RWPE1 (cell line): ENCODE measurements around the gene SHISA4.

Experiments used
- CTCF ChIA-PET: fragments of 350-600 bp; sonication (Branson Sonifier 250); formaldehyde crosslinking; extraction: SDS; loops from one replicate; lab custom pipeline; 2021; lab: Yijun Ruan, JAX
- POLR2A ChIA-PET: fragments of 400-600 bp; formaldehyde crosslinking; extraction: SDS; loops from one replicate; lab custom pipeline; 2020; ENCODE audit warnings: antibody characterized with exemption; ENCODE audit not compliant: low non-redundant PET; lab: Yijun Ruan, JAX
- DNase-seq: peaks from one replicate; pipeline ENCODE4 v3.0.0; 2012; ENCODE audit warnings: low spot score
- H3K27ac ChIP-seq: fragments of 450-650 bp; 2 replicates; pipeline ENCODE4 v1.5.1; 2017
- TF ChIP-seq, protein P1 (sequence below): fragments of 450-650 bp; conservative IDR thresholded peaks from 2 replicates; pipeline ENCODE4 v1.5.1; 2017; ENCODE audit warnings: low read depth, mild to moderate bottlenecking

The SHISA4 gene

DNA sequence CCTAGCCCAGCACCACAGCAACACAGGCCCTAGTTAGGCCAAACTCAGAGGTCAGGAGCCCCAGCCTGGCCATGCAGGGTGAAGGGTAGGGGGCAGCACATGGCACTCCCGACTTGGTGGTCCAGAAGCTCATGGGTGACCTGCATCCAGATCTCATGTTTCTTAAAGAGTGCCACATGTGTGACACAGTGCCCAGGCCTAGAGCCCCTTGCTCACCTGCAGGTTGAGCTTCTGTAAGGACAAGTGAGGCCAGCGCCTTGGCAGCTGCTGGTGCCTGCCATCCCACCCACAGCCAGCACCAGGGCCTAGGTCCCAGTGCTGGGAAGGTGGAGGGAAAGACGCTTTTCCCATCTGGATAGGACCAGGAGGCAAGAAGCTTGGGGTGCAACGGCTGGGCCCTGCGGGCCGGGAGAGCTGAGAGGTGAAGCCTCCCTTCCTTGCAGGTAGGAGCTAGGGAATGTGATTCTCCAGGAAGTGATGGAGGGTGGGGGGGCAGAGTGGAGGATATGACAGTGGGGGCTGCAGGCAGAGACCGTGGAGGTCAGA, 6.5 kb downstream of the SHISA4 start:
- TF ChIP-seq, protein P1, sequence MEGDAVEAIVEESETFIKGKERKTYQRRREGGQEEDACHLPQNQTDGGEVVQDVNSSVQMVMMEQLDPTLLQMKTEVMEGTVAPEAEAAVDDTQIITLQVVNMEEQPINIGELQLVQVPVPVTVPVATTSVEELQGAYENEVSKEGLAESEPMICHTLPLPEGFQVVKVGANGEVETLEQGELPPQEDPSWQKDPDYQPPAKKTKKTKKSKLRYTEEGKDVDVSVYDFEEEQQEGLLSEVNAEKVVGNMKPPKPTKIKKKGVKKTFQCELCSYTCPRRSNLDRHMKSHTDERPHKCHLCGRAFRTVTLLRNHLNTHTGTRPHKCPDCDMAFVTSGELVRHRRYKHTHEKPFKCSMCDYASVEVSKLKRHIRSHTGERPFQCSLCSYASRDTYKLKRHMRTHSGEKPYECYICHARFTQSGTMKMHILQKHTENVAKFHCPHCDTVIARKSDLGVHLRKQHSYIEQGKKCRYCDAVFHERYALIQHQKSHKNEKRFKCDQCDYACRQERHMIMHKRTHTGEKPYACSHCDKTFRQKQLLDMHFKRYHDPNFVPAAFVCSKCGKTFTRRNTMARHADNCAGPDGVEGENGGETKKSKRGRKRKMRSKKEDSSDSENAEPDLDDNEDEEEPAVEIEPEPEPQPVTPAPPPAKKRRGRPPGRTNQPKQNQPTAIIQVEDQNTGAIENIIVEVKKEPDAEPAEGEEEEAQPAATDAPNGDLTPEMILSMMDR = no peak
- CTCF ChIA-PET = interaction anchor here (0.5 to 9.3 kb wide), 51 partner anchors 9 to 1321 kb away, joined by 3 to 162 read pairs (median 5); partner anchors contain the start of genes ELF3, LMOD1 and RNPEP

DNA sequence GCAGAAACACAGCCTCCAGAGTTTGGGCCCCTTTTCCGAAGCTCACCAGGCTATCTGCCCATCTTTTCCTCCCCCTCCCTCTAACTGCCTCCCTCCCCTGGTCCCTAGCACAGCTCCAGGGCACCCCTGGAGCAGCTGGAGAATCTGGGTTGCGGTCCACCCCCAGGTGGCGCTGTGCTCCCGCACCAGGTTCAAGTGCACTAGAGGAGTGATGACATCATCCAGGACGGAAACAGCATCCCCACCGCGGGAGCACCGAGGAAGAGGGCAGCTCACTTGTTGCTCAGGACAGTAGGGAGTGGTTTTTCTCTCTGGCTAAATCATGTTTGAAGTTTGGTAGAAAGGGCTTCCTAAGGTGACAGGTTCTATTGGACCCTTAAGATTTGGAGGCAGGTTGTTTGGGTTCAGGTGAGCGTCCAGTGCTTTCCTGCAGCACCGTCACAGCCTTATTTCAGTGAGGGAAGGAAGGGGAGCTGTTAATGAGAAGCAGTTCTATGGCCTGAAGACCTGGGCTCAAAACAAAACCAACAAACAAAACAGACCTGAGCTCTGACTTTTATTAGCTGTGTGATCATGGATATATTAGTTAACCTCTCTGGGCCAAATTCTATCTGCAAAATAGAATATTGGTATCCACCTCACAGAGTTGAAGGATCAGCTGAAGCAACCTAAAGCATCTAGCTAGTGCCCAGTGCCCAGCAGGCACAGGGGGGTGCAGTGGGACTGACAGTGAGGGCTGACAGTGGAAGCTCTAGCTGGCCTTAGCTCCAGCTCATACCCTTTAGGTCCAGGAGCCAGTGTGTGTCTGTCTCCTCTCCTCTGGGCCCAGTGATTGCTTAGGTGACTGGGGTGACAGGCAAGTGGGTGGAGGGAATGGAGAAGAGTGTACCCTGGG, 7.5 kb downstream of the SHISA4 start:
- peak; percentile 95 for DNase-seq
- POLR2A ChIA-PET = interaction anchor here (0.6 to 1.5 kb wide), 4 partner anchors 58 to 87 kb away, joined by 3 to 8 read pairs (median 5); no protein-coding TSS in a partner anchor
- CTCF ChIA-PET = interaction anchor here (0.5 to 9.3 kb wide), 59 partner anchors 9 to 1320 kb away, joined by 3 to 162 read pairs (median 4); partner anchors contain the start of genes ELF3, IPO9, LMOD1 and RNPEP
- TF ChIP-seq, protein P1 = peak; percentile 93
- no peak overlapping the region for H3K27ac ChIP-seq

More for the DNA sequence above, 6.5 kb downstream of the SHISA4 start:
- POLR2A ChIA-PET = interaction anchor here (1.2 to 1.5 kb wide), 2 partner anchors 77 to 88 kb away, joined by 3 to 6 read pairs; no protein-coding TSS in a partner anchor
- no peak overlapping the region for H3K27ac ChIP-seq
- DNase-seq = no peak

DNA sequence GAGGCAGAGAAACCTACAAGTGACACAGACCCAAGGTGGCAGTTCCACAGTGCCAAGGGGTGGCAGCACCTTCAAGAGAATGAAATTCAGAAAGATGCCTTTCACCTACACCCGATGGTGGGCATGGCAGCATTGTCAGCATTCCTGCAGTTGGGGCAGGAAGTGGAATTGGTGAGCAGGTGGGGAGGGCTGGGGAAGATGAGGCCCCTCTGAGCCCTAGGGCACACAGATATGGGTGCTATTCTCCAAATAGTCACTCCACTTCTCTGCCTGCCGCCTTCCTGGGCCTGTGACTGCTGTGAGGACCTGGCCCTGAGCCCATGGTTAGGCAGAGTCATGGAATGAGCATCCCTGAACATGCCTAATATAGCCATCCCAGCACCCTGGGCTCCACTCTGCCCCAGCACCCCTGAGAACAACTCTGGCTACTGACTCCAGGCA, 8.3 kb downstream of the SHISA4 start:
- DNase-seq = no peak
- ChIA-PET POLR2A (interaction anchor here (1.0 kb wide), 1 partner anchor 57 kb away, joined by 4 read pairs; no protein-coding TSS in a partner anchor), CTCF (interaction anchor here (0.7 to 9.3 kb wide), 19 partner anchors 8 to 381 kb away, joined by 3 to 162 read pairs (median 14); partner anchors contain the start of genes IPO9 and LMOD1)
- no peak overlapping the region for H3K27ac ChIP-seq
- TF ChIP-seq, protein P1 = no peak

DNA sequence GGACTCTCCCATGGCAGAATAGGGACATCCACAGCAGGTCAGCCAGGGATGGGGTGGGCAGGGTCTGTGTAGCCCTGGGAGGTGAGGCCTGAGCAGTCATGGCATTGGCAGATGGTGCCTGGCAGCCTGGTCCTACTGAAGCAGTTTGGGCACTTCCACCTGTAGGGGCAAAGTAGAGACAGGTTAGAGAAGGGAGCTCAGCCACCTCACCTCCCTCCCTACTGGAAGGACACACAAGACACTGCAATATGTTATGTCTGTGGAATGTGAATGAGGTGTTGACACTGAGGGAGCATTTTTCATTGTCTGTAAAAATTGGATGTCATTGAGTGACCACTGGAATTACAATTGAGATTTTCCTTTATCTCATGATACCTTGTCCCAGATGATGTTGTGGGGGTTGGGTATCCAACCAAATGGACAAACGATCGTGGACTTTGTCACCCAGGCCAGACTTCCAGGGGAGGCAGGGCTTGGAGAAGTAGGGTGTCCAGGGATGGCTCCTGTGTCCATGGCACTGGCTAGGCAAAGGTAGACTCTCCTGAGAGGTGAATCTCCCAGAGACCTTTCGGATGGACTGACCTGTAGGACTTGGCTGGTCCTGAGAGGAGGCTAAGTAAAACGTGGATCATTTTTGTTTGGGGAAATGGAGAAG, 9.7 kb downstream of the SHISA4 start:
- POLR2A ChIA-PET = no interaction called here
- CTCF ChIA-PET = interaction anchor here (0.6 to 9.3 kb wide), 4 partner anchors 74 to 264 kb away, joined by 3 to 162 read pairs (median 4); no protein-coding TSS in a partner anchor
- DNase-seq = no peak
- no peak overlapping the region for H3K27ac ChIP-seq
- TF ChIP-seq, protein P1 = no peak

DNA sequence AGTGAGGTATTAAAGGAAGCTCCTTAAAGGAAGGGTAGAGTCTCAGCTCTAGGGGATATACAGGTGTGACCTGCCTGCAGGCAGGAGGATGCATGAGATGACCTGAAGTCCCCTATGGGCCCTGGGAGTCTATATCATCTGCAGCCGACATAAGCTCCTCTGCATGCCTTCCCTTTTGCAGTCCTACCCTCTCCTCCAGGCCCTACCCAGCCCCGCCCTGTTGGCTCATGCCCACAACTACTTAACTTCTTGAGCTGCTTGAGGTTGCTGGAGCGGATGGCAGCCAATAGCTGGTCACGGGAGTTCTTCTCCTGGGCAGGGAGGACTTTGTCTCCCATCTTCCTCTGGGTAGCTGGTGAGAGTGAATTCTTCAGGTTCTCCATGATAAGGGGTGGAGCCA, 10.3 kb downstream of the SHISA4 start:
- DNase-seq = no peak
- H3K27ac ChIP-seq = no peak overlapping the region
- ChIA-PET CTCF (interaction anchor here (0.6 to 9.3 kb wide), 4 partner anchors 73 to 263 kb away, joined by 3 to 162 read pairs (median 5); no protein-coding TSS in a partner anchor), POLR2A (no interaction called here)
- TF ChIP-seq, protein P1 = no peak
